ENCODE data around the gene TRABD2B.

TRABD2B gene

GRCh38 chr1:47785561-47786271 lies 211.5 kb downstream of the TRABD2B start:
- no peak for DNase-seq (ENCODE audit: extremely low spot score)
- TF ChIP-seq CTCF (IDR thresholded peaks at IDR 0.05; ENCODE audit: control extremely low read depth, extremely low read depth, low read depth, missing control alignments), result no peak
- ChIA-PET POLR2A (no interaction called here), CTCF (interaction anchor here (0.8 to 1.4 kb wide), 4 partner anchors 17 to 350 kb away, joined by 3 to 4 read pairs (median 4); no protein-coding TSS in a partner anchor)

GRCh38 chr1:47785118-47785517 lies 212.1 kb downstream of the TRABD2B start:
- DNase-seq (ENCODE audit: extremely low spot score), result no peak
- CTCF ChIA-PET, result interaction anchor here (0.8 to 1.4 kb wide), 3 partner anchors 29 to 349 kb away, joined by 3 to 4 read pairs (median 4); no protein-coding TSS in a partner anchor
- no peak for TF ChIP-seq CTCF (IDR thresholded peaks at IDR 0.05; ENCODE audit: control extremely low read depth, extremely low read depth, low read depth, missing control alignments)
- POLR2A ChIA-PET, result no interaction called here

- no peak for DNase-seq (ENCODE audit: extremely low spot score)
- TF ChIP-seq CTCF (IDR thresholded peaks at IDR 0.05; ENCODE audit: control extremely low read depth, extremely low read depth, low read depth, missing control alignments), result no peak
- CTCF ChIA-PET, result no interaction called here
- POLR2A ChIA-PET, result no interaction called here
Observed at GRCh38 chr1:47784497-47784822, 212.7 kb downstream of the TRABD2B start.

- no peak for TF ChIP-seq CTCF (IDR thresholded peaks at IDR 0.05; ENCODE audit: control extremely low read depth, extremely low read depth, low read depth, missing control alignments)
- CTCF ChIA-PET, result no interaction called here
- POLR2A ChIA-PET, result no interaction called here
- DNase-seq (ENCODE audit: extremely low spot score), result no peak
Observed at GRCh38 chr1:47783638-47784496, 213.3 kb downstream of the TRABD2B start.

GRCh38 chr1:47782414-47783166 lies 214.6 kb downstream of the TRABD2B start:
- no peak for TF ChIP-seq CTCF (IDR thresholded peaks at IDR 0.05; ENCODE audit: control extremely low read depth, extremely low read depth, low read depth, missing control alignments)
- ChIA-PET POLR2A (no interaction called here), CTCF (no interaction called here)
- no peak for DNase-seq (ENCODE audit: extremely low spot score)

- ChIA-PET CTCF (no interaction called here), POLR2A (no interaction called here)
- TF ChIP-seq CTCF (IDR thresholded peaks at IDR 0.05; ENCODE audit: control extremely low read depth, extremely low read depth, low read depth, missing control alignments), result no peak
- no peak for DNase-seq (ENCODE audit: extremely low spot score)
Observed at GRCh38 chr1:47781171-47781959, 215.8 kb downstream of the TRABD2B start.

Measured in GM10248 (cell line).